Measurements from ENCODE around the gene CCDC15. TPM values are rescaled to one million over a fixed set of nuclear protein-coding genes. Genes with fewer than 3 reads are reported as not detected.

CCDC15 gene
- total and polyA plus RNA-seq, 2 experiments from 2014 or later = 2.2 TPM

GRCh38 chr11:124983674-124984511, 29.9 kb downstream of the CCDC15 start:
- DNase-seq (ENCODE audit: low read depth in 1 of 2, low spot score in 1 of 2) = no peak
- Histone ChIP-seq H3K27ac (no peak overlapping the region), H3K36me3 (no peaks in the 10 kb centered on the region), H3K9me3 (ENCODE audit: low read depth) (no peaks in the 10 kb centered on the region), H3K4me3 (no peak overlapping the region), H3K27me3 (no peaks in the 10 kb centered on the region), H3K4me1 (ENCODE audit: low read depth) (no peaks in the 10 kb centered on the region)
- no peak for TF ChIP-seq CTCF (IDR thresholded peaks at IDR 0.05; ENCODE audit: low read depth, low read length)

- H3K4me3 ChIP-seq = no peak overlapping the region
- no peak overlapping the region for H3K27ac ChIP-seq
- DNase-seq (ENCODE audit: low read depth in 1 of 2, low spot score in 1 of 2) = no peak
- H3K27me3 ChIP-seq = no peaks in the 10 kb centered on the region
- H3K9me3 ChIP-seq (ENCODE audit: low read depth) = no peaks in the 10 kb centered on the region
- TF ChIP-seq CTCF (IDR thresholded peaks at IDR 0.05; ENCODE audit: low read depth, low read length) = no peak
- H3K4me1 ChIP-seq (ENCODE audit: low read depth) = no peaks in the 10 kb centered on the region
- H3K36me3 ChIP-seq = no peaks in the 10 kb centered on the region
Measured at GRCh38 chr11:124984512-124984854, 30.5 kb downstream of the CCDC15 start.

- Histone ChIP-seq H3K9me3 (ENCODE audit: low read depth) (no peaks in the 10 kb centered on the region), H3K36me3 (no peaks in the 10 kb centered on the region), H3K27ac (no peak overlapping the region), H3K4me1 (ENCODE audit: low read depth) (no peaks in the 10 kb centered on the region), H3K27me3 (no peaks in the 10 kb centered on the region), H3K4me3 (no peak overlapping the region)
- DNase-seq (ENCODE audit: low read depth in 1 of 2, low spot score in 1 of 2) = no peak
- TF ChIP-seq CTCF (IDR thresholded peaks at IDR 0.05; ENCODE audit: low read depth, low read length) = no peak
Measured at GRCh38 chr11:124987096-124987495, 33.1 kb downstream of the CCDC15 start.

GRCh38 chr11:124988063-124988462, 34.1 kb downstream of the CCDC15 start:
- DNase-seq (ENCODE audit: low read depth in 1 of 2, low spot score in 1 of 2) = no peak
- H3K36me3 ChIP-seq = no peaks in the 10 kb centered on the region

GRCh38 chr11:125001079-125001778, 47.2 kb downstream of the CCDC15 start:
- no peak for DNase-seq (ENCODE audit: low read depth in 1 of 2, low spot score in 1 of 2)
- no peak overlapping the region for H3K4me3 ChIP-seq
- no peak overlapping the region for H3K27ac ChIP-seq
- H3K4me1 ChIP-seq (ENCODE audit: low read depth) = no peaks in the 10 kb centered on the region
- H3K27me3 ChIP-seq = no peaks in the 10 kb centered on the region
- no peak for TF ChIP-seq CTCF (IDR thresholded peaks at IDR 0.05; ENCODE audit: low read depth, low read length)
- H3K9me3 ChIP-seq (ENCODE audit: low read depth) = no peaks in the 10 kb centered on the region
- no peaks in the 10 kb centered on the region for H3K36me3 ChIP-seq

More at GRCh38 chr11:124988063-124988462, 34.1 kb downstream of the CCDC15 start:
- no peak overlapping the region for H3K4me3 ChIP-seq
- no peak overlapping the region for H3K27ac ChIP-seq
- TF ChIP-seq CTCF (IDR thresholded peaks at IDR 0.05; ENCODE audit: low read depth, low read length) = no peak
- no peaks in the 10 kb centered on the region for H3K4me1 ChIP-seq (ENCODE audit: low read depth)
- no peaks in the 10 kb centered on the region for H3K27me3 ChIP-seq
- no peaks in the 10 kb centered on the region for H3K9me3 ChIP-seq (ENCODE audit: low read depth)

Measured in cardiac muscle cell (in vitro differentiated cells and primary cell).